K562 (cell line): ENCODE results near the gene PLAAT3. TPM values are rescaled to one million over a fixed set of nuclear protein-coding genes. Genes with fewer than 3 reads are reported as not detected.
A peak's percentile ranks its signal among the peaks of the same experiment; 100 is the strongest.

Source experiments
- ATAC-seq: fragments of 200-7000 bp; cut with Tn5 transposase; 3 replicates; pipeline ENCODE4 v1.9.1; 2020; ENCODE audit warnings: moderate library complexity
- BruUV-seq: library from RNA; stranded (reverse); fragments of 400-500 nt; replicated peaks from 2 replicates; lab custom pipeline; 2021; lab: Mats Ljungman, UMichigan
- CTCF ChIA-PET: fragments of 300-600 bp; formaldehyde crosslinking; extraction: SDS; loops from one replicate; lab custom pipeline; 2021; ENCODE audit warnings: low intra/inter-chr PET ratio; lab: Yijun Ruan, JAX
- POLR2A ChIA-PET: fragments of 300-600, 350-650 bp; sonication (Branson Sonifier 250); formaldehyde crosslinking; extraction: SDS; loops from one replicate; lab custom pipeline; 2021; ENCODE audit warnings: antibody characterized with exemption, inconsistent platforms; lab: Yijun Ruan, JAX
- DNase-seq, 4 experiments: peaks; one replicate each; pipeline versions ENCODE4 v3.0.0 to v3.0.0-alpha.2; 2011 to 2018; ENCODE audit warnings: low spot score in 3 of 4, mixed read lengths in 3 of 4; ENCODE audit errors: extremely low read depth in 1 of 4
- FAIRE-seq: peaks from 2 replicates; lab custom pipeline; 2011; peaks lifted over from hg19 to GRCh38; lab: Jason Lieb, UNC
- H2AFZ ChIP-seq: 2 replicates; pipeline ENCODE4 v1.6.0; 2011; ENCODE audit warnings: low read depth, low read length, control low read depth, inconsistent platforms
- H3K27ac ChIP-seq: fragments of 200-600 bp; 3 replicates; pipeline ENCODE4 v1.8.0; 2011; ENCODE audit warnings: low read depth, mild to moderate bottlenecking, control low read depth, inconsistent platforms, low read length, moderate library complexity, mixed read lengths; ENCODE audit errors: extremely low read depth
- H3K27me3 ChIP-seq, 2 experiments: fragments of 300-600 bp in 1 of 2; 2 replicates in 1 of 2; 3 replicates in 1 of 2; pipeline versions ENCODE4 v1.6.0 to v1.8.0; 2011; ENCODE audit warnings: inconsistent platforms in 2 of 2, low read length in 2 of 2, mild to moderate bottlenecking in 1 of 2, mixed read lengths in 1 of 2, moderate library complexity in 1 of 2; ENCODE audit not compliant: control insufficient read depth in 2 of 2, insufficient read depth in 2 of 2
- H3K36me3 ChIP-seq: fragments of 300-600 bp; 3 replicates; pipeline ENCODE4 v1.8.0; 2011; ENCODE audit warnings: mild to moderate bottlenecking, low read length, inconsistent platforms; ENCODE audit not compliant: control insufficient read depth, insufficient read depth
- H3K4me1 ChIP-seq, 2 experiments: fragments of 200-600 bp in 1 of 2; replicated peaks in 1 of 2; 2 replicates in 1 of 2; 3 replicates in 1 of 2; pipeline versions ENCODE4 v1.5.1 to v1.8.0; 2011; ENCODE audit warnings: inconsistent platforms in 2 of 2, low read length in 2 of 2, mild to moderate bottlenecking in 1 of 2, mixed read lengths in 1 of 2, moderate library complexity in 1 of 2; ENCODE audit not compliant: control insufficient read depth in 2 of 2, insufficient read depth in 2 of 2
- H3K4me2 ChIP-seq: 2 replicates; pipeline ENCODE4 v1.6.1; 2011; ENCODE audit warnings: low read length, control low read depth, inconsistent platforms, mixed read lengths; ENCODE audit not compliant: insufficient read depth
- H3K4me3 ChIP-seq: fragments of 200-600 bp; sonication (generic), shearing (Covaris generic); 2 replicates; pipeline ENCODE4 v1.5.1; 2016; ENCODE audit warnings: control low read depth, inconsistent platforms
- H3K79me2 ChIP-seq: fragments of 200-600 bp; 3 replicates; pipeline ENCODE4 v1.8.0; 2011; ENCODE audit warnings: low read length, inconsistent platforms; ENCODE audit not compliant: control insufficient read depth, insufficient read depth
- H3K9ac ChIP-seq, 2 experiments: 2 replicates each; pipeline versions ENCODE4 v1.6.0 to v1.6.1; 2011; ENCODE audit warnings: low read depth in 2 of 2, low read length in 2 of 2, control low read depth in 1 of 2, inconsistent platforms in 1 of 2, mild to moderate bottlenecking in 1 of 2, mixed read lengths in 1 of 2; ENCODE audit not compliant: insufficient read depth in 1 of 2
- H3K9me1 ChIP-seq: one replicate; pipeline ENCODE4 v1.6.0; 2011; ENCODE audit warnings: inconsistent platforms, mild to moderate bottlenecking, low read length, moderate library complexity; ENCODE audit not compliant: control insufficient read depth, insufficient read depth
- H3K9me3 ChIP-seq: replicated peaks from 2 replicates; pipeline ENCODE4 v1.5.1; 2011; ENCODE audit warnings: low read depth, low read length, inconsistent platforms; ENCODE audit not compliant: control insufficient read depth, insufficient read depth
- H4K20me1 ChIP-seq: replicated peaks from 2 replicates; pipeline ENCODE4 v1.6.1; 2011; ENCODE audit warnings: low read length, inconsistent platforms, mixed read lengths; ENCODE audit not compliant: control insufficient read depth, insufficient read depth
- E2F5 ChIP-seq: sonication (generic); formaldehyde crosslinking; IDR thresholded peaks from 2 replicates; pipeline ENCODE4 v1.8.0; 2022; ENCODE audit warnings: mild to moderate bottlenecking, missing genetic modification reagents
- HEY1 ChIP-seq: fragments of 250-450 bp; sonication (Bioruptor Pico); IDR thresholded peaks from 2 replicates; pipeline ENCODE4 v1.5.0; 2020; ENCODE audit warnings: mild to moderate bottlenecking, moderate library complexity, borderline replicate concordance
- HMBOX1 ChIP-seq: sonication (generic); IDR thresholded peaks from 2 replicates; pipeline ENCODE4 v1.6.1; 2016
- MTF1 ChIP-seq: fragments of 250-450 bp; sonication (Bioruptor Pico); IDR thresholded peaks from 2 replicates; pipeline ENCODE4 v1.9.0; 2021; ENCODE audit warnings: moderate library complexity, mild to moderate bottlenecking, inconsistent platforms, borderline replicate concordance
- NFE2 ChIP-seq: IDR thresholded peaks from 2 replicates; pipeline ENCODE4 v1.6.1; 2014; ENCODE audit warnings: antibody characterized with exemption, low read depth
- PURB ChIP-seq: sonication (generic); formaldehyde crosslinking; IDR thresholded peaks from 2 replicates; pipeline ENCODE4 v1.9.0; 2021; ENCODE audit warnings: low read depth, mild to moderate bottlenecking, missing genetic modification reagents
- ZBTB7A ChIP-seq: IDR thresholded peaks from 2 replicates; pipeline ENCODE4 v1.6.1; 2011; ENCODE audit warnings: low read depth, mild to moderate bottlenecking, low read length, moderate library complexity, borderline replicate concordance; ENCODE audit not compliant: control insufficient read depth
- ZBTB9 ChIP-seq: fragments of 450-650 bp; formaldehyde crosslinking; IDR thresholded peaks from 2 replicates; pipeline ENCODE4 v1.4.0; 2020; ENCODE audit warnings: mild to moderate bottlenecking, moderate library complexity
- ZNF12 ChIP-seq: sonication (generic); formaldehyde crosslinking; IDR thresholded peaks from 2 replicates; pipeline ENCODE4 v1.4.0; 2020; ENCODE audit warnings: mild to moderate bottlenecking, missing genetic modification reagents
- ZNF140 ChIP-seq: fragments of 250-450 bp; sonication (Bioruptor Pico); IDR thresholded peaks from 2 replicates; pipeline ENCODE4 v1.8.0; 2021; ENCODE audit warnings: moderate library complexity, mild to moderate bottlenecking, inconsistent platforms
- ZNF766 ChIP-seq: fragments of 200-800 bp; sonication (Bioruptor generic); conservative IDR thresholded peaks from 2 replicates; pipeline ENCODE4 v1.6.1; 2016; ENCODE audit warnings: missing genetic modification characterization, missing compliant biosample characterization
- ZSCAN29 ChIP-seq: fragments of 450-650 bp; IDR thresholded peaks from 2 replicates; pipeline ENCODE4 v1.6.1; 2017
- WGBS: fragments of 100-300 bp; shearing (Covaris generic); methylation state at CpG from one replicate; pipeline ENCODE4 v1.1.6; 2016; ENCODE audit warnings: low coverage, mixed read lengths; ENCODE audit not compliant: insufficient coverage; ENCODE audit errors: missing lambda C conversion rate; 5-methylcytosine and 5-hydroxymethylcytosine counted together
- in situ Hi-C: fragments of 300-500 bp; cut with MboI; formaldehyde crosslinking; loops from 4 replicates; pipeline ENCODE4 v1.15.0; 2018; ENCODE audit warnings: inconsistent platforms, mixed read lengths
- intact Hi-C: fragments of 100-400 bp; cut with micrococcal nuclease; formaldehyde crosslinking; loops from 2 replicates; pipeline ENCODE4 v1.14.2; 2022
- polyA plus RNA-seq, 8 experiments: library from polyadenylated mRNA; depleted of rRNA in 4 of 8; stranded (reverse) in 5 of 8; unstranded in 3 of 8; fragments of >200 nt; fragmentation: Nextera tagmentation in 2 of 8; fragmentation: Illumina TruSeq in 1 of 8; extraction: Ambion mirVana in 2 of 8; extraction: Trizol in 1 of 8; gene quantifications; 2 replicates each; pipeline versions ENCODE4 v1.2.1 to v1.2.3, GENCODE V29; 2011 to 2014; ENCODE audit warnings: inconsistent platforms in 1 of 8, missing spikeins in 1 of 8
- total RNA-seq, 7 experiments: library from RNA; depleted of rRNA in 6 of 7; stranded (reverse); fragments of >200 nt in 6 of 7; fragmentation: Illumina TruSeq in 2 of 7; extraction: Trizol in 2 of 7; gene quantifications; 2 replicates each; pipeline versions ENCODE4 v1.2.1 to v1.2.3, GENCODE V29; 2011 to 2021; ENCODE audit warnings: low replicate concordance in 1 of 7

PLAAT3 gene
- total and polyA plus RNA-seq, 9 of the 15 experiments (the other 6 are each of a cell fraction or from before 2014, with no cell fraction given) = 0.80 to 2.7 (median 1.4) TPM

GRCh38 chr11:63547061-63547460 lies 67.2 kb downstream of the PLAAT3 start:
- TF ChIP-seq ZSCAN29 (no peak), ZNF140 (no peak), ZBTB7A (no peak), ZBTB9 (no peak)
- Histone ChIP-seq H3K9me3 (no peaks in the 10 kb centered on the region), H3K36me3 (no peaks in the 10 kb centered on the region), H3K9me1 (no peaks in the 10 kb centered on the region), H3K27me3 (peaks cover 0 to 5% of the 10 kb centered on the region in 2 experiments; a peak in 2 of 5 replicates), H2AFZ (no peak overlapping the region), H3K27ac (no peak overlapping the region), H3K79me2 (no peaks in the 10 kb centered on the region), H3K9ac (peak overlapping the region in 1 of 2 experiments; percentile 4; a peak in 1 of 4 replicates), H3K4me2 (no peak overlapping the region), H3K4me1 (no peaks in the 10 kb centered on the region; a peak in 1 of 5 replicates), H3K4me3 (no peak overlapping the region), H4K20me1 (no peaks in the 10 kb centered on the region)
- in situ Hi-C loops = no loop called here
- BruUV-seq = no TSS peak
- DNase-seq (no peak), ATAC-seq (no peak), FAIRE-seq (no peak)
- 0% methylated on average over 1 of the region's 1 CpG for WGBS
- intact Hi-C loops = no loop called here
- POLR2A ChIA-PET = interaction anchor here (1.0 to 1.2 kb wide), 2 partner anchors 10 to 16 kb away, joined by 3 to 7 read pairs; partner anchors contain the start of genes PLAAT2 and PLAAT4
- CTCF ChIA-PET = no interaction called here

- H3K27me3 ChIP-seq = peaks cover 0 to 5% of the 10 kb centered on the region in 2 experiments; a peak in 2 of 5 replicates
- no peak overlapping the region for H3K4me3 ChIP-seq
- no peak for DNase-seq
- H3K4me2 ChIP-seq = no peak overlapping the region
- ChIA-PET POLR2A (interaction anchor here (0.6 to 0.8 kb wide), 2 partner anchors 26 to 357 kb away, joined by 3 to 4 read pairs; no protein-coding TSS in a partner anchor), CTCF (no interaction called here)
- BruUV-seq = no TSS peak
- no peaks in the 10 kb centered on the region for H3K79me2 ChIP-seq
- in situ Hi-C loops = no loop called here
- 17% methylated on average over 2 of the region's 2 CpGs for WGBS
- no peak for ATAC-seq
- no peaks in the 10 kb centered on the region for H3K36me3 ChIP-seq
- H4K20me1 ChIP-seq = no peaks in the 10 kb centered on the region
- H3K9me3 ChIP-seq = no peaks in the 10 kb centered on the region
- H3K9ac ChIP-seq = no peak overlapping the region
- no peak for FAIRE-seq
- no peak overlapping the region for H3K27ac ChIP-seq
- intact Hi-C loops = no loop called here
- no peaks in the 10 kb centered on the region for H3K9me1 ChIP-seq
- H3K4me1 ChIP-seq = no peaks in the 10 kb centered on the region; a peak in 1 of 5 replicates
- H2AFZ ChIP-seq = no peak overlapping the region
- no peak for TF ChIP-seq ZNF766
- no peak for TF ChIP-seq NFE2
- no peak for TF ChIP-seq HEY1
- TF ChIP-seq MTF1 (CRISPR knock-in tag) = no peak
- no peak for TF ChIP-seq ZNF12
- no peak for TF ChIP-seq E2F5 (CRISPR knock-in tag)
- no peak for TF ChIP-seq PURB (CRISPR knock-in tag)
- no peak for TF ChIP-seq HMBOX1
These were observed 70.5 kb downstream of the PLAAT3 start for GRCh38 chr11:63543711-63544110.
